GM23338 (cell line): ENCODE data around the gene ITGB3. TPM values are rescaled to one million over a fixed set of nuclear protein-coding genes. Genes with fewer than 3 reads are reported as not detected.
"Not testable (repeated sequence)": the region's sequence is repeated elsewhere in the genome, so short reads cannot be mapped to it uniquely, and the experiment has no call there.

Experiments used
- ATAC-seq: fragments of 200-7000 bp; cut with Tn5 transposase; 3 replicates; pipeline ENCODE4 v1.9.1; 2020
- DNase-seq: peaks from one replicate; pipeline ENCODE4 v3.0.0-alpha.2; 2015; ENCODE audit warnings: low spot score
- H2AFZ ChIP-seq: fragments of 200-600 bp; sonication (generic); 2 replicates; pipeline ENCODE4 v1.8.0; 2016; ENCODE audit warnings: antibody characterized with exemption, mild to moderate bottlenecking, moderate library complexity
- H3F3A ChIP-seq: fragments of 200-600 bp; sonication (generic); replicated peaks from 2 replicates; pipeline ENCODE4 v1.8.0; 2017; ENCODE audit warnings: antibody characterized with exemption, mixed run types, low read depth
- H3K27ac ChIP-seq: fragments of 200-600 bp; sonication (generic); 2 replicates; pipeline ENCODE4 v1.6.1; 2016; ENCODE audit warnings: low read depth
- H3K27me3 ChIP-seq: fragments of 200-600 bp; sonication (generic); 2 replicates; pipeline ENCODE4 v1.8.0; 2016; ENCODE audit warnings: mild to moderate bottlenecking, mixed run types, moderate library complexity; ENCODE audit not compliant: insufficient read depth
- H3K36me3 ChIP-seq: fragments of 200-600 bp; sonication (generic); 2 replicates; pipeline ENCODE4 v1.8.0; 2016; ENCODE audit warnings: mild to moderate bottlenecking; ENCODE audit not compliant: insufficient read depth
- H3K4me1 ChIP-seq: fragments of 200-600 bp; sonication (generic); 2 replicates; pipeline ENCODE4 v1.8.0; 2016; ENCODE audit warnings: mild to moderate bottlenecking, moderate library complexity; ENCODE audit not compliant: insufficient read depth
- H3K4me2 ChIP-seq: fragments of 200-600 bp; sonication (generic); 2 replicates; pipeline ENCODE4 v1.7.1; 2017; ENCODE audit warnings: mixed run types
- H3K4me3 ChIP-seq: fragments of 200-600 bp; sonication (generic); 2 replicates; pipeline ENCODE4 v1.6.1; 2016; ENCODE audit warnings: mixed run types
- H3K79me2 ChIP-seq: fragments of 200-600 bp; sonication (generic); replicated peaks from 2 replicates; pipeline ENCODE4 v1.8.0; 2017; ENCODE audit warnings: mild to moderate bottlenecking; ENCODE audit not compliant: insufficient read depth
- H3K9me2 ChIP-seq: fragments of 200-600 bp; sonication (generic); 2 replicates; pipeline ENCODE4 v1.8.0; 2017; ENCODE audit not compliant: insufficient read depth
- H4K20me1 ChIP-seq: fragments of 200-600 bp; sonication (generic); replicated peaks from 2 replicates; pipeline ENCODE4 v1.8.0; 2017; ENCODE audit warnings: mild to moderate bottlenecking; ENCODE audit not compliant: insufficient read depth
- H3K27ac Mint-ChIP-seq: 2 replicates; pipeline ENCODE4 v1.8.0; 2020; ENCODE audit warnings: inconsistent platforms, mild to moderate bottlenecking, moderate library complexity, mixed read lengths
- H3K27me3 Mint-ChIP-seq: 3 replicates; pipeline ENCODE4 v1.8.0; 2022; ENCODE audit warnings: low read depth, mild to moderate bottlenecking, moderate library complexity, mixed read lengths, inconsistent platforms; ENCODE audit not compliant: insufficient read depth, poor library complexity
- H3K36me3 Mint-ChIP-seq: 3 replicates; pipeline ENCODE4 v1.8.0; 2021; ENCODE audit warnings: low read depth, mild to moderate bottlenecking, inconsistent platforms, moderate library complexity, mixed read lengths
- H3K4me1 Mint-ChIP-seq: 3 replicates; pipeline ENCODE4 v1.8.0; 2020; ENCODE audit warnings: mild to moderate bottlenecking, inconsistent platforms, mixed read lengths
- H3K4me3 Mint-ChIP-seq: 3 replicates; pipeline ENCODE4 v1.8.0; 2021; ENCODE audit warnings: moderate library complexity, mild to moderate bottlenecking, inconsistent platforms, mixed read lengths
- H3K9me3 Mint-ChIP-seq: 3 replicates; pipeline ENCODE4 v1.8.0; 2020; ENCODE audit warnings: moderate library complexity, mild to moderate bottlenecking, inconsistent platforms, mixed read lengths
- EZH2phosphoT487 ChIP-seq: fragments of 200-600 bp; sonication (generic); IDR thresholded peaks from one replicate; pipeline ENCODE4 v1.8.1; 2018; ENCODE audit warnings: antibody characterized with exemption; ENCODE audit not compliant: unreplicated experiment
- JUNB ChIP-seq: IDR thresholded peaks from one replicate; pipeline ENCODE4 v1.6.1; 2016; ENCODE audit warnings: antibody characterized with exemption; ENCODE audit not compliant: unreplicated experiment
- NANOG ChIP-seq: IDR thresholded peaks from 2 replicates; pipeline ENCODE4 v1.6.1; 2016; ENCODE audit warnings: antibody characterized with exemption, borderline replicate concordance
- ZNF114 ChIP-seq: fragments of 250-450 bp; sonication (Bioruptor Pico); IDR thresholded peaks from 2 replicates; pipeline ENCODE4 v1.5.0; 2020; ENCODE audit warnings: mild to moderate bottlenecking, moderate library complexity
- ZNF462 ChIP-seq: fragments of 250-450 bp; sonication (Bioruptor Pico); IDR thresholded peaks from 2 replicates; pipeline ENCODE4 v1.5.0; 2020; ENCODE audit warnings: mild to moderate bottlenecking, moderate library complexity
- polyA plus RNA-seq: library from polyadenylated mRNA; unstranded; fragments of >200 nt; fragmentation: Nextera tagmentation; extraction: Ambion mirVana; gene quantifications from 2 replicates; pipeline ENCODE4 v1.2.1, GENCODE V29; 2016
- total RNA-seq: library from RNA; depleted of rRNA; stranded (reverse); fragments of >200 nt; shearing (Covaris generic); gene quantifications from 2 replicates; pipeline ENCODE4 v1.2.3, GENCODE V29; 2014

The ITGB3 gene
- total and polyA plus RNA-seq, 2 experiments from 2014 or later: 0.52 TPM; not detected in 1

- TF ChIP-seq NANOG: no peak
- TF ChIP-seq JUNB: no peak
- no peak for TF ChIP-seq ZNF114 (CRISPR knock-in tag)
- no peak for TF ChIP-seq ZNF462 (CRISPR knock-in tag)
- no peak for TF ChIP-seq EZH2phosphoT487
These were observed 13.8 kb downstream of the ITGB3 start (continued) for GRCh38 chr17:47267354-47267828.

- not testable (repeated sequence) for ATAC-seq
These were observed 15.3 kb downstream of the ITGB3 start for GRCh38 chr17:47268964-47269363.

GRCh38 chr17:47269561-47270280 is 16.1 kb downstream of the ITGB3 start:
- H3K4me1 ChIP-seq, H3K9me2 ChIP-seq, H4K20me1 ChIP-seq, H3K4me3 Mint-ChIP-seq, H3F3A ChIP-seq, H2AFZ ChIP-seq, H3K4me1 Mint-ChIP-seq, H3K27me3 Mint-ChIP-seq, H3K27ac ChIP-seq, H3K36me3 ChIP-seq, H3K4me2 ChIP-seq, H3K4me3 ChIP-seq, H3K27ac Mint-ChIP-seq, DNase-seq, ATAC-seq, H3K36me3 Mint-ChIP-seq, H3K79me2 ChIP-seq, H3K27me3 ChIP-seq: not testable (repeated sequence)
- H3K9me3 Mint-ChIP-seq: peaks cover 15% of the 10 kb centered on the region

More at GRCh38 chr17:47268964-47269363, 15.3 kb downstream of the ITGB3 start:
- H3K27me3 ChIP-seq, H3K4me2 ChIP-seq, H3K4me3 ChIP-seq, H3K27ac ChIP-seq, H3K4me3 Mint-ChIP-seq, H3K79me2 ChIP-seq, H3K36me3 ChIP-seq, H3F3A ChIP-seq, H3K27me3 Mint-ChIP-seq, H3K4me1 ChIP-seq, H4K20me1 ChIP-seq, DNase-seq, H3K4me1 Mint-ChIP-seq, H3K36me3 Mint-ChIP-seq, H3K9me2 ChIP-seq, H2AFZ ChIP-seq, H3K27ac Mint-ChIP-seq: not testable (repeated sequence)
- H3K9me3 Mint-ChIP-seq: peaks cover 15% of the 10 kb centered on the region
